ENCODE data around the gene PRDM16. TPM values are rescaled to one million over a fixed set of nuclear protein-coding genes. Genes with fewer than 3 reads are reported as not detected.

The PRDM16 gene
- total RNA-seq, 1 donor from 2014 or later, result 0.43 TPM

DNA sequence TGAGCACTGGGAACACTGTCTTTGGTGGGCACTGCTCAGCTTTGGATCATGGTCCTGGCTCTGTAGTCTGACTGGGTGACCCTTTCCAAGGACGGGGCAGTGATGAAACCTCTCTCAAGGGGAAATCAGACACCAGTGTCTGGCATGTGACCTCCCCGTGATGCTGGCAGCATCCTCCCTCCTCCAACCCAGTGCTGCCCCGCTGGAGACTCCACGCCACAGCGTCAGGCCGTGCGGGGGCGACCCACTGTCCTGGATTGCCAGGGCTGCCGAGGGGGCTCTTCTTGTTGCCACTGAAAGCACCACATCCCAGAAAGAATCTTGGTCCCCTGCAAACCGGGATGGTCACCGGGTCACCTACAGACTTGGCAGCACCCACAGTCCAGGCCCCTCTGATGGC lies 239.1 kb downstream of the PRDM16 start:
- Mint-ChIP-seq H3K4me1 (ENCODE audit: low read depth, unreplicated experiment) (peaks cover 23% of the 10 kb centered on the region), H3K27ac (ENCODE audit: unreplicated experiment) (no peak overlapping the region), H3K9me3 (ENCODE audit: unreplicated experiment) (peaks cover 2% of the 10 kb centered on the region), H3K27me3 (ENCODE audit: low read depth, unreplicated experiment) (peaks cover 21% of the 10 kb centered on the region), H3K4me3 (ENCODE audit: unreplicated experiment) (no peak overlapping the region), H3K36me3 (ENCODE audit: low read depth, unreplicated experiment) (no peaks in the 10 kb centered on the region)
- Histone ChIP-seq H3K36me3 (ENCODE audit: insufficient read depth, low read length) (no peaks in the 10 kb centered on the region), H3K27ac (ENCODE audit: low read depth, low read length) (no peak overlapping the region), H3K79me2 (ENCODE audit: insufficient read depth, low read length) (peaks cover 11% of the 10 kb centered on the region), H3K9ac (ENCODE audit: low read length) (no peak overlapping the region), H3K4me2 (ENCODE audit: low read length) (no peak overlapping the region), H3K4me3 (ENCODE audit: insufficient read depth, low read depth, low read length) (no peak overlapping the region), H2AFZ (ENCODE audit: low read depth, low read length) (no peak overlapping the region), H3K27me3 (ENCODE audit: insufficient read depth, low read length) (no peaks in the 10 kb centered on the region), H3K9me3 (ENCODE audit: insufficient read depth, low read depth, low read length) (no peaks in the 10 kb centered on the region), H3K4me1 (ENCODE audit: insufficient read depth, low read length) (peaks cover 24% of the 10 kb centered on the region), H4K20me1 (ENCODE audit: insufficient read depth, low read length) (no peaks in the 10 kb centered on the region)
- TF ChIP-seq EZH2 (IDR thresholded peaks at IDR 0.05; ENCODE audit: insufficient read depth, low read length), result no peak
- TF ChIP-seq, protein P1, sequence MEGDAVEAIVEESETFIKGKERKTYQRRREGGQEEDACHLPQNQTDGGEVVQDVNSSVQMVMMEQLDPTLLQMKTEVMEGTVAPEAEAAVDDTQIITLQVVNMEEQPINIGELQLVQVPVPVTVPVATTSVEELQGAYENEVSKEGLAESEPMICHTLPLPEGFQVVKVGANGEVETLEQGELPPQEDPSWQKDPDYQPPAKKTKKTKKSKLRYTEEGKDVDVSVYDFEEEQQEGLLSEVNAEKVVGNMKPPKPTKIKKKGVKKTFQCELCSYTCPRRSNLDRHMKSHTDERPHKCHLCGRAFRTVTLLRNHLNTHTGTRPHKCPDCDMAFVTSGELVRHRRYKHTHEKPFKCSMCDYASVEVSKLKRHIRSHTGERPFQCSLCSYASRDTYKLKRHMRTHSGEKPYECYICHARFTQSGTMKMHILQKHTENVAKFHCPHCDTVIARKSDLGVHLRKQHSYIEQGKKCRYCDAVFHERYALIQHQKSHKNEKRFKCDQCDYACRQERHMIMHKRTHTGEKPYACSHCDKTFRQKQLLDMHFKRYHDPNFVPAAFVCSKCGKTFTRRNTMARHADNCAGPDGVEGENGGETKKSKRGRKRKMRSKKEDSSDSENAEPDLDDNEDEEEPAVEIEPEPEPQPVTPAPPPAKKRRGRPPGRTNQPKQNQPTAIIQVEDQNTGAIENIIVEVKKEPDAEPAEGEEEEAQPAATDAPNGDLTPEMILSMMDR (IDR thresholded peaks at IDR 0.05; ENCODE audit: insufficient read depth, low read depth, low read length), result no peak
- FAIRE-seq, result no peak
- no peak for DNase-seq (ENCODE audit: low read depth)

DNA sequence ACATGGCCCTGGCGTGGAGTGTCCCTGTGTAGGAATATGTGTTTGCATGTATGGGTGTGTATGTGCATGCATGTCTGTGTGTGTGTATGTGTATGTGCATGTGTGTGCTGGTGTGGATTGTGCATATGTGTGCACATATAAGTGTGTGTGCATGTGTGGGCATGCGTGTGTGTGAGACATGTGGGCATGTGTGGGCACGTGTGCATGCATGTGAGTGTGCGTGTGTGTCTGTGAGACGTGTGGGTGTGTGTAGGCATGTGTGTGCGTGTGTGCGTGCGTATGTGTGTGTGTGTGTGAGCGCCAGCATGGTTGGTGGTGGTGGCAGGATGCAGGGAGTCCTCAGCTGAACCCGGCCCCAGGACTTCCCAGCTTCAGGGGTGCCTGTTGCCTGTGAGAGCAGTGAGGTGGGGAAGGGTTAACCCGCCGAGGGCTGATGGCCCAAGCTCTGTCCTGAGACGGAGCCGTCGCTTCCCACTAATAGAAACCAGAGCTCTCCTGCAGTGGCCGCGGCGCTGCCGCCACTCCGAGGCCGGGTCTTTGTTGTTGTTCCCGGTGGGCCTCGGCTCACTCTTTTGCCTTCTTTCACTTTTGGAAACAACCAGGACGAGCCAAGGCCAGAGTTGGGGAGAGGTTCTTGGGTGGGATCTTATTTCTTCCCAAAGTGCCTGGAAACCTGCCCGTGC lies 241.9 kb downstream of the PRDM16 start:
- Mint-ChIP-seq H3K4me1 (ENCODE audit: low read depth, unreplicated experiment) (peaks cover 43% of the 10 kb centered on the region), H3K9me3 (ENCODE audit: unreplicated experiment) (no peaks in the 10 kb centered on the region), H3K36me3 (ENCODE audit: low read depth, unreplicated experiment) (no peaks in the 10 kb centered on the region), H3K4me3 (ENCODE audit: unreplicated experiment) (no peak overlapping the region), H3K27ac (ENCODE audit: unreplicated experiment) (peak overlapping the region; percentile 26), H3K27me3 (ENCODE audit: low read depth, unreplicated experiment) (peaks cover 11% of the 10 kb centered on the region)
- Histone ChIP-seq H3K9ac (ENCODE audit: low read length) (no peak overlapping the region), H3K27ac (ENCODE audit: low read depth, low read length) (no peak overlapping the region), H3K4me3 (ENCODE audit: insufficient read depth, low read depth, low read length) (no peak overlapping the region), H3K4me2 (ENCODE audit: low read length) (no peak overlapping the region), H3K36me3 (ENCODE audit: insufficient read depth, low read length) (no peaks in the 10 kb centered on the region), H4K20me1 (ENCODE audit: insufficient read depth, low read length) (no peaks in the 10 kb centered on the region), H3K4me1 (ENCODE audit: insufficient read depth, low read length) (peaks cover 50% of the 10 kb centered on the region), H3K9me3 (ENCODE audit: insufficient read depth, low read depth, low read length) (no peaks in the 10 kb centered on the region), H3K27me3 (ENCODE audit: insufficient read depth, low read length) (no peaks in the 10 kb centered on the region), H3K79me2 (ENCODE audit: insufficient read depth, low read length) (peaks cover 11% of the 10 kb centered on the region), H2AFZ (ENCODE audit: low read depth, low read length) (no peak overlapping the region)
- FAIRE-seq, result no peak
- no peak for DNase-seq (ENCODE audit: low read depth)
- TF ChIP-seq EZH2 (IDR thresholded peaks at IDR 0.05; ENCODE audit: insufficient read depth, low read length), result no peak
- TF ChIP-seq, protein P1 (IDR thresholded peaks at IDR 0.05; ENCODE audit: insufficient read depth, low read depth, low read length), result no peak

DNA sequence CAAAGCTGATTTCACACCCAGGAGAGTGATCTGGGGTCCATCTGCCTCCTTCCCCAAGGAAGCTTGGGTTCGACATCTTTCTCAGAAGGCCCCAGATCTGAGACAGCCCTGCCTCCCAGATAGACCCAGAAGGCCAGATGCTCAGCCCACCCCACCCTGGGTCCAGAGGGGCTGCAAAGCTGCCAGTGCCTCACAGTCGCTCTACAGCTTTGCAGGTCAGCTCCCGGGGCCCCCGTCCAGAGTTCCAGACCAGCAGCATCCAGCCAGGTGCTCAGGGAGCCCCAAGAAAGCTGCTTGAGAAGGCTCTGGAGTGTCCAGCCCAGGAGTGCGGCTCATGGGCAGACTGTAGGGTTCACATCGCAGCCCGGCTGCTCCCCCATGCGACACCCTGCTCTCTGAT lies 242.7 kb downstream of the PRDM16 start:
- no peaks in the 10 kb centered on the region for H3K9me3 ChIP-seq (ENCODE audit: insufficient read depth, low read depth, low read length)
- DNase-seq (ENCODE audit: low read depth), result no peak
- Mint-ChIP-seq H3K27me3 (ENCODE audit: low read depth, unreplicated experiment) (peaks cover 8% of the 10 kb centered on the region), H3K4me1 (ENCODE audit: low read depth, unreplicated experiment) (peaks cover 40% of the 10 kb centered on the region), H3K27ac (ENCODE audit: unreplicated experiment) (no peak overlapping the region), H3K4me3 (ENCODE audit: unreplicated experiment) (no peak overlapping the region), H3K9me3 (ENCODE audit: unreplicated experiment) (no peaks in the 10 kb centered on the region), H3K36me3 (ENCODE audit: low read depth, unreplicated experiment) (no peaks in the 10 kb centered on the region)
- no peaks in the 10 kb centered on the region for H3K27me3 ChIP-seq (ENCODE audit: insufficient read depth, low read length)
- TF ChIP-seq, protein P1 (IDR thresholded peaks at IDR 0.05; ENCODE audit: insufficient read depth, low read depth, low read length), result no peak
- TF ChIP-seq EZH2 (IDR thresholded peaks at IDR 0.05; ENCODE audit: insufficient read depth, low read length), result no peak
- H3K4me1 ChIP-seq (ENCODE audit: insufficient read depth, low read length), result peaks cover 49% of the 10 kb centered on the region
- H3K4me3 ChIP-seq (ENCODE audit: insufficient read depth, low read depth, low read length), result no peak overlapping the region
- H3K79me2 ChIP-seq (ENCODE audit: insufficient read depth, low read length), result peaks cover 11% of the 10 kb centered on the region
- H3K36me3 ChIP-seq (ENCODE audit: insufficient read depth, low read length), result no peaks in the 10 kb centered on the region
- H2AFZ ChIP-seq (ENCODE audit: low read depth, low read length), result no peak overlapping the region
- H3K4me2 ChIP-seq (ENCODE audit: low read length), result no peak overlapping the region
- no peak for FAIRE-seq
- H3K9ac ChIP-seq (ENCODE audit: low read length), result no peak overlapping the region
- H3K27ac ChIP-seq (ENCODE audit: low read depth, low read length), result no peak overlapping the region
- H4K20me1 ChIP-seq (ENCODE audit: insufficient read depth, low read length), result no peaks in the 10 kb centered on the region

Measured in astrocyte (in vitro differentiated cells and primary cell).